Muscle of leg (tissue), 11 donors: ENCODE data around the gene STUM. TPM values are rescaled to one million over a fixed set of nuclear protein-coding genes. Genes with fewer than 3 reads are reported as not detected.

Experiments used
- DNase-seq: peaks from one replicate; pipeline ENCODE4 v3.0.0; 2013
- H3K27ac ChIP-seq: one replicate; pipeline ENCODE4 v1.5.1; 2013; ENCODE audit warnings: mild to moderate bottlenecking, low read length, control low read depth
- H3K27me3 ChIP-seq: one replicate; pipeline ENCODE4 v1.6.1; 2013; ENCODE audit warnings: low read length; ENCODE audit not compliant: control insufficient read depth, insufficient read depth
- H3K36me3 ChIP-seq: one replicate; pipeline ENCODE4 v1.6.1; 2013; ENCODE audit warnings: low read length; ENCODE audit not compliant: control insufficient read depth, insufficient read depth
- H3K4me1 ChIP-seq: one replicate; pipeline ENCODE4 v1.6.1; 2013; ENCODE audit warnings: low read length; ENCODE audit not compliant: control insufficient read depth, insufficient read depth
- H3K4me3 ChIP-seq: one replicate; pipeline ENCODE4 v1.5.1; 2013; ENCODE audit warnings: low read length, control low read depth
- H3K9me3 ChIP-seq: replicated peaks from 2 replicates; pipeline ENCODE4 v1.6.1; 2013; ENCODE audit warnings: low read depth, low read length; ENCODE audit not compliant: control insufficient read depth
- whole genome bisulfite sequencing: methylation state at CpG from one replicate; pipeline ENCODE4 v1.1.5; 2013; ENCODE audit warnings: missing lambda C conversion rate; ENCODE audit not compliant: insufficient coverage; 5-methylcytosine and 5-hydroxymethylcytosine counted together
- polyA plus RNA-seq, 8 donors: library from polyadenylated mRNA; unstranded; fragments of 120-200 nt; gene quantifications; one replicate each; pipeline versions ENCODE4 v1.2.1 to v1.2.3, GENCODE V29; 2013; ENCODE audit warnings: inconsistent platforms in 1 of 8, low replicate concordance in 1 of 8; ENCODE audit not compliant: insufficient read length in 8 of 8, insufficient read depth in 1 of 8
- total RNA-seq: library from RNA; stranded (reverse); fragments of 120-200 nt; gene quantifications from one replicate; pipeline ENCODE4 v1.2.4, GENCODE V29; 2013

Gene STUM
- total and polyA plus RNA-seq, 9 donors: 4.7 to 14.6 (median 9.2) TPM

DNA sequence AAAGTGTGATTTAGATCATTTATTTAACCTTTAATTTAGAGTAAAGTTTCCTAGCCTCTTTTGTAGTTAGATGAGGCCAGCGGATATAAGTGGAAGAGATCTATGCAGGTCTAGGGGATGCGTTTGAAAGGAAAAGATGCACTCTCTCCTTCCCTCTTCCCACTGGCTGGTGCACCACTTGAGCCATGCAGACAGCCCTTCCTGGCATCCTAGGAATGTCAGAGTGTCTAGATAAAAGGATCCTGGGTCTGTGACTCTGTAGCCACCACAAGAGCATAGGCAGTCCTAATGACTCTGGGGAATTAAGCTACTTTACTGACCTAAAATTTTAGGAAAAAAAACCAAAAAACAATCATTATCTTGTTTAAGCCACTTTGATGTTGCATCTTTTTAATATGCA lies 16.0 kb upstream of the STUM start:
- peaks cover 2% of the 10 kb centered on the region for H3K27me3 ChIP-seq
- no CpG with 5 or more reads among the region's 2 CpGs for WGBS
- no peak overlapping the region for H3K27ac ChIP-seq
- DNase-seq: no peak
- H3K4me3 ChIP-seq: no peak overlapping the region
- H3K36me3 ChIP-seq: no peaks in the 10 kb centered on the region
- no peaks in the 10 kb centered on the region for H3K9me3 ChIP-seq
- H3K4me1 ChIP-seq: peaks cover 11% of the 10 kb centered on the region

- H3K27me3 ChIP-seq: peaks cover 2% of the 10 kb centered on the region
- no peaks in the 10 kb centered on the region for H3K36me3 ChIP-seq
- no peak overlapping the region for H3K27ac ChIP-seq
- no peaks in the 10 kb centered on the region for H3K9me3 ChIP-seq
- H3K4me1 ChIP-seq: peaks cover 11% of the 10 kb centered on the region
- DNase-seq: no peak
- no peak overlapping the region for H3K4me3 ChIP-seq
- WGBS: 53% methylated on average over 4 of the region's 5 CpGs
Observed at GRCh38 chr1:226533220-226533619, 15.3 kb upstream of the STUM start.

GRCh38 chr1:226534098-226534497 lies 14.5 kb upstream of the STUM start:
- DNase-seq: no peak
- Histone ChIP-seq H3K27me3 (peaks cover 2% of the 10 kb centered on the region), H3K9me3 (no peaks in the 10 kb centered on the region), H3K4me1 (peaks cover 11% of the 10 kb centered on the region), H3K4me3 (no peak overlapping the region), H3K27ac (no peak overlapping the region), H3K36me3 (no peaks in the 10 kb centered on the region)
- 90% methylated on average over 2 of the region's 3 CpGs for WGBS

DNA sequence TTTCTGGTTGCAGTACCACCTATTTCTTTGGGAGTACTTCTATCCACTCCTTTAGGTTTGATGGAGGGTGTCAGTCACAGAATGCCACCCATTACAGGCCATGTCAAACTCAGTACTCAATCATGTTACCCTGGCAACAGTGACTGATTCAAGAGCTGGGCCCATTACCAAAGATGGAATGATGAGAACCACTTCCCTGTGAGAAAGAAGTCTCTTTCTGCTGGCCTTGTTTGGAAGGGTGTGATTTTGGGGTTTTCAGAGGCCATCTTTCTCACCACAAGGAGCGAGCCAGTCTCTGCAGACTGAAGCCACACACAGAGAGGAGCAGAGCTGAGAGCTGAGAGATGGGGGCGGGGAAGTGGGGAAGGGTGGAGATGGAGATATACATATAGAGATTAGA lies 13.9 kb upstream of the STUM start:
- Histone ChIP-seq H3K9me3 (no peaks in the 10 kb centered on the region), H3K4me1 (peaks cover 9% of the 10 kb centered on the region), H3K27ac (no peak overlapping the region), H3K36me3 (no peaks in the 10 kb centered on the region), H3K4me3 (no peak overlapping the region), H3K27me3 (peaks cover 2% of the 10 kb centered on the region)
- no CpG with 5 or more reads among the region's 2 CpGs for WGBS
- DNase-seq: no peak

DNA sequence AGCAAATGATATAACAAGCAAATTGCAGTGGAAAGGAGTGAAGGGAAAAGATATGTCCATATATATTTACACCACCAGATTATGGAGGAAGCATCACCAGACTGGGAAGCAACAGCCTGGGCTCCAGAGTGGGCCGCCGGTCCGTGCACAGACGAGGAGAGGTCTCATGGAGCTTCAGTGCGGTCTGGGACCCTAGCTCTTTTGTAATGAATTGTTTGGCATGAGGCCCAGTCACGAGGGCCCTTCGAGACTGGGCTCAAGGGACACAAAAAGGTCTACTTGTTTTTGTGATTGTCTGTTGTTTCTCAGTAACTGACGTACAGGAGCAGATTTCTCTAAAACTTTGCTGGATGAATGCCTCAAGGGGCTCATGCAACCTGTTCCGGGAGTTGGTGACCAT lies 12.9 kb upstream of the STUM start:
- H3K27ac ChIP-seq: no peak overlapping the region
- WGBS: 70% methylated on average over 7 of the region's 9 CpGs
- no peaks in the 10 kb centered on the region for H3K36me3 ChIP-seq
- no peak for DNase-seq
- H3K9me3 ChIP-seq: no peaks in the 10 kb centered on the region
- H3K4me1 ChIP-seq: peaks cover 9% of the 10 kb centered on the region
- peaks cover 1% of the 10 kb centered on the region for H3K27me3 ChIP-seq
- H3K4me3 ChIP-seq: no peak overlapping the region

DNA sequence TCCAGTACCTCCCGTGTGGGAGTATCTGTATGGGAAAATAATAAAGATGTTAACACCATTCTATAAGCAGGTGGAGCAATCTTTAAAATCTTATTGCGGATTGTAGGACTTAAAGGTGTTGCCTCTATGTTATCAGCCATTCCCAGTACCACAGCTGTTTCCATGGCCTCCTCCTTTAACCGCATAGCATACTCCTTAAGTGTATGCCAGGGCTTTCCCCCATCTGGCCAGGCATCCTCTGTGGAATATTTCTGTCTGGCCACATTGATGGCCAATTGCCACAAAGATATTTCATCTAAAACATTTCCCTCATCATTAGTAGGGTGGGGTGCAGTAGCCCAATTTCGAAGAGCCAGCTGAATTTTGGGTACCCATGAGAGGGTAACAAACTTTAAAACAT lies 7.3 kb upstream of the STUM start:
- WGBS: 85% methylated on average over 2 of the region's 4 CpGs
- Histone ChIP-seq H3K36me3 (no peaks in the 10 kb centered on the region), H3K4me1 (peaks cover 53% of the 10 kb centered on the region), H3K27ac (peak overlapping the region; percentile 59), H3K27me3 (no peaks in the 10 kb centered on the region), H3K9me3 (no peaks in the 10 kb centered on the region), H3K4me3 (no peak overlapping the region)
- DNase-seq: no peak

- no peaks in the 10 kb centered on the region for H3K9me3 ChIP-seq
- H3K27ac ChIP-seq: peak overlapping the region; percentile 59
- peaks cover 59% of the 10 kb centered on the region for H3K4me1 ChIP-seq
- peak; percentile 68 for DNase-seq
- no peaks in the 10 kb centered on the region for H3K36me3 ChIP-seq
- no peaks in the 10 kb centered on the region for H3K27me3 ChIP-seq
- no peak overlapping the region for H3K4me3 ChIP-seq
- 77% methylated on average over 4 of the region's 14 CpGs for WGBS
Observed at GRCh38 chr1:226541631-226542622, 6.6 kb upstream of the STUM start.

- Histone ChIP-seq H3K27me3 (no peaks in the 10 kb centered on the region), H3K4me3 (no peak overlapping the region), H3K9me3 (no peaks in the 10 kb centered on the region), H3K4me1 (peaks cover 65% of the 10 kb centered on the region), H3K36me3 (no peaks in the 10 kb centered on the region), H3K27ac (peak overlapping the region; percentile 79)
- peak; percentile 84 for DNase-seq
- 33% methylated on average over 9 of the region's 10 CpGs for WGBS
Observed at GRCh38 chr1:226542623-226543103, 5.9 kb upstream of the STUM start.

DNA sequence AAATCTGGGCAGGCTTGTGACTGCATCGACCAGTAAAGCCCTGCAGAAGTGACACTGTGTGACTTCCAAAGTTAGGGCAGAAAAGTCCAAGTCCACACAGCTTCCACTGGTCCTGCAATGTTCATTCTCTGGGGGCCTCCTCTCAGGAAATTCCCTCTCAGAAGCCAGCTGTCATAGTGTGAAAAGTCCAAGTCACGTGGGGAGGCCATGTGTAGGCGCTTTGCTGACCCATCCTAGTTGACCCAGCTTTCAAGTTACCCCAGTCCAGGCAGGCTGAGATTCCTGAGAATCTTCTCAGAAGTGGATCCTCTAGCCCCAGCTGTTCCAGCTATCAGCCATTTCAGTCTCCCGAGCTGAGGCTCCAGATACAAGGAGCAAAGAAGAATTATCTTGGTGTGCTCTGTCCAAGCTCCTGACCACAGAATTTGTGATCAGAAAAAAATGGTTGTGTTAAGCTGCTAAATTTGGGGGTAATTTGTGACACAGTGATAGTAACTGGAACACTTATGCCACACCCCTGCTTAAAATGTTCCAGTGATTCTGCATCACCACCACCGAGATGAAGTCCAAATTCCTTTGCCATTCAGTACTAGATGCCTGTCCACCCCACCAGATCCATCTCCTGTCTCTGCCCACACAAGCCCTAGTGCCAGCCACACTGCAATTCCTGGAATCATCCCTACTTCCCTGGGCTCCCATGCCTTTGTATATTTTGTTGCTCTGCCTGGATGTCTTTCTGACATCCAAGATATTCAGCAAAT lies 2.5 kb upstream of the STUM start:
- peak; percentile 80 for DNase-seq
- Histone ChIP-seq H3K27ac (peak overlapping the region; percentile 79), H3K36me3 (no peaks in the 10 kb centered on the region), H3K4me3 (no peak overlapping the region), H3K27me3 (peaks cover 17% of the 10 kb centered on the region), H3K9me3 (no peaks in the 10 kb centered on the region), H3K4me1 (peaks cover 80% of the 10 kb centered on the region)
- 45% methylated on average over 4 of the region's 5 CpGs for WGBS

GRCh38 chr1:226546926-226547325 lies 1.6 kb upstream of the STUM start:
- H3K27ac ChIP-seq: peak overlapping the region; percentile 79
- WGBS: no CpG with 5 or more reads among the region's 4 CpGs
- H3K4me1 ChIP-seq: peaks cover 80% of the 10 kb centered on the region
- no peaks in the 10 kb centered on the region for H3K9me3 ChIP-seq
- no peaks in the 10 kb centered on the region for H3K36me3 ChIP-seq
- no peak overlapping the region for H3K4me3 ChIP-seq
- peaks cover 22% of the 10 kb centered on the region for H3K27me3 ChIP-seq
- DNase-seq: no peak
